BE2C (cell line): ENCODE measurements around the gene PINK1.

Experiments
- DNase-seq: peaks from one replicate; pipeline ENCODE4 v3.0.0-alpha.2; 2020
- H3K27me3 ChIP-seq: fragments of 250-450 bp; sonication (Bioruptor Pico); 2 replicates; pipeline ENCODE4 v1.5.1; 2020; ENCODE audit warnings: mild to moderate bottlenecking
- H3K36me3 ChIP-seq: fragments of 250-450 bp; sonication (Bioruptor Pico); 2 replicates; pipeline ENCODE4 v1.5.1; 2020; ENCODE audit warnings: mild to moderate bottlenecking
- H3K4me1 ChIP-seq: fragments of 250-450 bp; sonication (Bioruptor Pico); 2 replicates; pipeline ENCODE4 v1.5.1; 2020
- H3K4me3 ChIP-seq: 2 replicates; pipeline ENCODE4 v1.5.1; 2011; ENCODE audit warnings: low read depth, low read length
- H3K9me3 ChIP-seq: fragments of 250-450 bp; sonication (Bioruptor Pico); 2 replicates; pipeline ENCODE4 v1.5.1; 2020
- TF ChIP-seq, protein P1 (sequence below): IDR thresholded peaks from 2 replicates; pipeline ENCODE4 v1.5.1; 2012; ENCODE audit warnings: mild to moderate bottlenecking, low read depth, low read length

The PINK1 gene

DNA sequence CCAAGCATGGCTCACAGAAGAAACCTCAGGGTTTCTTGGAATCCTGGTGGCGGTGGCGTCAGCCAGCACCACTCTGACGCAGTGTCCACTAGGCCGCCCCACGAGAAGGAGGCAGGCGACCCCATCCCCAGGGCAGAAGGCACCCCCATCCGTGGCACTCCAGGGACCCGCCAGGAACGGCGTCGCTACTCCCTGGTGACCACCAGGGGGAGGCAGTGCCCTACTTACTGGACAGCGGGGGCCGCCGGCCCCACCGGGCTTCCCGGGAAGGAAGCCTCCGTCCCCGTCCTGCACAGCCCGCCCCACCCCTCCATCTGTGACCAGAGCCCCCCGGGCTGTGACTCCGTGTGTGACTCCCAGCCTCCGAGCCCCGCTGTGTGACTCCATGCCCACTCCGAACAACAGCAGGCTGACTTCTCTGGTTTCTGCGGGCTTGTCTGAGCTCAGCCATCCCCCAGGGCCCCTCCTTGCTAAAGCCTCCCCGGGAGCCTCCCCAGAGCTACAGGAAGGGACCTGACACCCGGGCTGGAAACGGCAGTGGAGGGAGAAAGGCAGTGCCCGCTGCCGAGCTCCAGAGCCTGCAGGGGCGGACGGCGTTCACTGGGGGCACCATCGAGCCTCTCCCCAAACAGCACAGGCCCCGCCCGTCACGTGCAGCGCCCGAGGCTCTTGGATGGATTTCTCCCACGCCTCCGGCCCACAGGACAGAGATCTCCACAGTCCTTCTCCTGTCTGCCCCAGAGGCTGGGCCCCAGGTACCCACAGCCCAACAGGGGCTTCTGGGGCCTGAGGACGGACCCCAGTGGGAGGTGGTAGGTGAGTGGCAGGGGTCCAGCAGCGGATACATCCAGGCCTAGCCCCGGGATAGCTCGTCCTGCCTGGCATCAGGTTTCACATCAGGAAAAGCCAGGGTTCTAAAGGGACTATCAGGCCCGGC lies 63.4 kb downstream of the PINK1 start:
- no peaks in the 10 kb centered on the region for H3K36me3 ChIP-seq
- TF ChIP-seq, protein P1, sequence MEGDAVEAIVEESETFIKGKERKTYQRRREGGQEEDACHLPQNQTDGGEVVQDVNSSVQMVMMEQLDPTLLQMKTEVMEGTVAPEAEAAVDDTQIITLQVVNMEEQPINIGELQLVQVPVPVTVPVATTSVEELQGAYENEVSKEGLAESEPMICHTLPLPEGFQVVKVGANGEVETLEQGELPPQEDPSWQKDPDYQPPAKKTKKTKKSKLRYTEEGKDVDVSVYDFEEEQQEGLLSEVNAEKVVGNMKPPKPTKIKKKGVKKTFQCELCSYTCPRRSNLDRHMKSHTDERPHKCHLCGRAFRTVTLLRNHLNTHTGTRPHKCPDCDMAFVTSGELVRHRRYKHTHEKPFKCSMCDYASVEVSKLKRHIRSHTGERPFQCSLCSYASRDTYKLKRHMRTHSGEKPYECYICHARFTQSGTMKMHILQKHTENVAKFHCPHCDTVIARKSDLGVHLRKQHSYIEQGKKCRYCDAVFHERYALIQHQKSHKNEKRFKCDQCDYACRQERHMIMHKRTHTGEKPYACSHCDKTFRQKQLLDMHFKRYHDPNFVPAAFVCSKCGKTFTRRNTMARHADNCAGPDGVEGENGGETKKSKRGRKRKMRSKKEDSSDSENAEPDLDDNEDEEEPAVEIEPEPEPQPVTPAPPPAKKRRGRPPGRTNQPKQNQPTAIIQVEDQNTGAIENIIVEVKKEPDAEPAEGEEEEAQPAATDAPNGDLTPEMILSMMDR = peak; percentile 56
- no peaks in the 10 kb centered on the region for H3K27me3 ChIP-seq
- peak overlapping the region; percentile 59 for H3K4me3 ChIP-seq
- H3K4me1 ChIP-seq = no peaks in the 10 kb centered on the region
- DNase-seq = peak; percentile 86
- no peaks in the 10 kb centered on the region for H3K9me3 ChIP-seq

DNA sequence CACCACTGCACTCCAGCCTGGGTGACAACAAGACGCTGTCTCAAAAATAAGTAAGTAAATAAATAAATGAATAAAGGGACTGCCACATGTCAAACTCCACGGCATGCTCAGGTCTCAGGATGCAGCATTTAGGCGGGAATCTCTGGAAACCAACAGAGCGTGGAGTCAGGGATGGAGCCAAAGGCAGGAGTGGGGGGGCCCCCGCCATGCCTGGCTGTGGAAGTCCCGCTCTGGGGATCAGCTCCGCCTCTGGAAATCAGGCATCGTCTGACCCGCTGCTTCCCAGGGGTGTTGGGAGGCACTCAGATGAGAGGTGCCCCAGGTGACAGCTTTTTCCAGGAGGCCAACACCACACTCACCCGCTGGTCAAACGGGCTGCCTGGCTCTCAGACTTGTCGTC lies 64.3 kb downstream of the PINK1 start:
- Histone ChIP-seq H3K4me1 (no peaks in the 10 kb centered on the region), H3K27me3 (no peaks in the 10 kb centered on the region), H3K36me3 (no peaks in the 10 kb centered on the region), H3K9me3 (no peaks in the 10 kb centered on the region), H3K4me3 (no peak overlapping the region)
- no peak for DNase-seq
- TF ChIP-seq, protein P1 = no peak

DNA sequence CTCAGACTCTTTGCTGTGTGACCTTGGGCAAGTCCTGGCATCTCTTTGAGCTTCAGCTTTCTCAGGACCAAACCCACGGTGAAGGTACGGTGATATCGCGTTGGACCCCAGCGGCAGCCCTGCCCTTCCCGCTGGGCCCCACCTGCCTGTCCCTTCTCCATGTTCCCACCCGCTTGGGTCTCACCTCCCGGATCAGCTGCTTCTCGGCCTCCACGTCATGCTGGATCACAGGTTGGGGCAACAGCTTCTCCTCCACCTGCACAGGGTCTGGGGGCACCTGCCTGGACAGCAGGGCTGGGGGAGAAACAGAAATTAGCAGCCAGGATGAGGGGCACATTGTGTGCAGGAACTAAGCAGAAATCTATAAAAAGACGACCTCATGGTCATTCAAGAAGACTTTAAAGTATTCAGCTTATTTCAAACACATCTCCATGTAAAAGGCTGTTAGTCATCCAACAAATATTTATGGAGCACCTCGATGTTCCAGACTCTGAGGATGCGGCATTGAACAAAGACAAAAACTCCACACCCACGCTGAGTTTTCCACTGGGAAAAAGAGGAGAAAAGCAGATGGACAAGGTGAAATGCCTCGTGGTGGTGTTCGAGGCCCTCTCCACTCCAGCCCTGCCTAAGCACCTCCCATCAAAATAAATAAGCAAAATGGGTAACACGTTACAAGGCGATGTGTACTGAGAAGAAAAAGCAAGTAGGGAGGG lies 65.1 kb downstream of the PINK1 start:
- Histone ChIP-seq H3K4me3 (no peak overlapping the region), H3K9me3 (no peaks in the 10 kb centered on the region), H3K4me1 (no peaks in the 10 kb centered on the region), H3K27me3 (no peaks in the 10 kb centered on the region), H3K36me3 (no peaks in the 10 kb centered on the region)
- TF ChIP-seq, protein P1 = no peak
- no peak for DNase-seq

DNA sequence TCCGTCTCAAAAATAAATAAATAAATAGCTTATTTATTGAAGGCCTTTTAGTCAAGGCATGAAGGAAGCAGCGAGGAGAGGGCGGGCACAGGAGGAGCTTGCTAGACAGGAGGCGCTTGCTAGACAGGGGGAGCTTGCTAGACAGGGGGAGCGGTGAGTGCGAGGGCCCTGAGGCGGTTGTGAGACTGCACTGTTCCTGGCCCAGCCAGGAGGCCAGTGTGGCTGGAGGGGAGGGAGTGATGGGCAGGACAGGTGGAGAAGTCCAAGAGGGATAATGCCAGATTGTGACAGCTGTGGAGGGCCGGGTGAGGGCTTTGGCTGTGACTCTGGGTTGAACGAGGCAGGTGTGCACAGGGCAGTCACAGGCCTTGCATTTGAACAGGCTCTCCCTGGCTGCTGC lies 66.3 kb downstream of the PINK1 start:
- DNase-seq = no peak
- no peaks in the 10 kb centered on the region for H3K36me3 ChIP-seq
- no peaks in the 10 kb centered on the region for H3K27me3 ChIP-seq
- TF ChIP-seq, protein P1 = no peak
- H3K4me3 ChIP-seq = no peak overlapping the region
- H3K4me1 ChIP-seq = no peaks in the 10 kb centered on the region
- no peaks in the 10 kb centered on the region for H3K9me3 ChIP-seq

DNA sequence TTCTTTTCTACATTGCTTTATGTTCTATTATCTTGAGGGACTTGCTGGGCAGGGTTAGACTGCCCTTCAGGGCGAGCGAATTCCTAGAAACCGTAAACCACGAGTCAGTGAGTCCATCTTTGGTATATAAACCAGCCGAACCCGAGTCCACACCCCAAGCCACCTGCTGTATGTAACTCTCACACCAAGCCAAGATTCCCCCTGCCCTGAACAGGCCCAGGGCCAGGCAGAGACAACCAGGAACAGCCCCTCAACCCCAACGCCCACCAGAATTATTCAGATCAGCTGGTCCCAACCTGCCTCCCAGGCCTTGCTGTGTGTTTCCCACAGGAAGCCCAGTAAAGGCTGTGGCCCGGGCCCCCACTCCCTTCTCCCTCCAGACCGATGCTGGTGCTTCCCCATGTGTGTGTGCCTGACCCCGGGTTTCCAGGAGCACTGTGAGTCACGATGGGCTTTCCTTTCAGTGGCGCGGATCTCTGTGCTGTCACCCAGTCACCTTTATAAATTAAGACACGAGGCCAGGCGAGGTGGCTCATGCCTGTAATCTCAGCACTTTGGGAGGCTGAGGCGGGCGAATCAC lies 67.5 kb downstream of the PINK1 start:
- TF ChIP-seq, protein P1 = no peak
- H3K9me3 ChIP-seq = no peaks in the 10 kb centered on the region
- no peak overlapping the region for H3K4me3 ChIP-seq
- no peak for DNase-seq
- H3K27me3 ChIP-seq = no peaks in the 10 kb centered on the region
- H3K36me3 ChIP-seq = no peaks in the 10 kb centered on the region
- no peaks in the 10 kb centered on the region for H3K4me1 ChIP-seq
